NCI-H1417 (cell line): ENCODE data around the gene NPIPB8.
"Not testable (repeated sequence)": the region's sequence is repeated elsewhere in the genome, so short reads cannot be mapped to it uniquely, and the experiment has no call there.

Experiments used
- DNase-seq, 3 experiments: peaks; one replicate each; lab custom pipeline; 2025; lab: John Stamatoyannopoulos, UW

The NPIPB8 gene

DNA sequence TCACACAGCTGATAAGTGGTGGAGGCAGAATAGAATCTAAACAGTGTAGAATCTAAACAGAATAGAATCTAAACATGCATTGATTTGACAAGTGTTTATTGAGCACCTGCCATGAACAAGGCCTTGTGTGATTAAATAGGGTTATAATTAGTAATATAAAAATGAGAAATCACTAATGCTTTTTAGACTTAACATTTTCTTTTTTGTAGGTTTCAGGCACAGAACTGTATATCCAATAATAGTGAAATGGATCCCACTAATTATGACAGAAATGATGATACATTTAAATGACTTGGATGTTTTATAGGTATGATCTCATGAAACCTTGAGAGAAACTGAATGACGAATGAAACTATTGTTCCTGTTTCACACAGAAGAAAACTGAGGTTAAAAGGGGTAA, at the start of gene NPIPB8:
Gene NPIPB8, plus strand, starts transcription at position 301 of the 400 bp plus-strand sequence. CDS start 296 bp downstream, outside the sequence.
- DNase-seq: not testable (repeated sequence)

DNA sequence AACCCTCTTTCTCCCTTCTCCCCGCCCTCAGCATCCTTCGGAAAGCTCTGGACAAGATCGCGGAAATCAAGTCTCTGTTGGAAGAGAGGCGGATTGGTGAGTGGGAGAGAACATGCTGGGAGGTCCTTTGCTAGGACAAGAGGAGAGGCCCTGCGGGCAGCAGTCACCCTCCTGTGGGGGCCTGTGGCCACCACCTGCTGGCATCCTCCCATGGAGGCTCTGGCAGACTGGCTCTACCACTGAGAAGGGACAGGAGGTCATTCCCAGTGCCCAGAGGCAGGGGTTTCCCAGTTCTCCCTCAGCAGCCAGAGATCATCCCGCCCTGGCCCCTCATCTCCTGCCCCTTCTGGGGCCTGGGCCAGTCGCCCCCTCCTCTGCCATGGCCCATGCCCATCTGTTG, 48.8 kb upstream of the NPIPB8 start:
- DNase-seq: no peak

DNA sequence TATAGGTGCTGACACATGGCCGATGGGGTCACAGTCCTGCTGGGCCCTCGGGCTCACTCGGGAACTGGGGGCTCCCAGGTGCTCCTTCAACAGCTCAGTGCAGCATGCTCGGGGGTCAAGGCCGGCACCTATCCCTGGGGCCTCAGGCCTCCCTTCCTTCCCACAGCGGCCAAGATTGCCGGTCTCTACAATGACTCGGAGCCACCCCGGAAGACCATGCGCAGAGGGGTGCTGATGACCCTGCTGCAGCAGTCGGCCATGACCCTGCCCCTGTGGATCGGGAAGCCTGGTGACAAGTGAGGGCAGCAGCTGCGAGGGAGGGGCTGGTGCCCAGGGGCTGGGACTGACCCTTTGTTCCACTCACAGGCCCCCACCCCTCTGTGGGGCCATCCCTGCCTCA, 47.9 kb upstream of the NPIPB8 start:
- DNase-seq: no peak

DNA sequence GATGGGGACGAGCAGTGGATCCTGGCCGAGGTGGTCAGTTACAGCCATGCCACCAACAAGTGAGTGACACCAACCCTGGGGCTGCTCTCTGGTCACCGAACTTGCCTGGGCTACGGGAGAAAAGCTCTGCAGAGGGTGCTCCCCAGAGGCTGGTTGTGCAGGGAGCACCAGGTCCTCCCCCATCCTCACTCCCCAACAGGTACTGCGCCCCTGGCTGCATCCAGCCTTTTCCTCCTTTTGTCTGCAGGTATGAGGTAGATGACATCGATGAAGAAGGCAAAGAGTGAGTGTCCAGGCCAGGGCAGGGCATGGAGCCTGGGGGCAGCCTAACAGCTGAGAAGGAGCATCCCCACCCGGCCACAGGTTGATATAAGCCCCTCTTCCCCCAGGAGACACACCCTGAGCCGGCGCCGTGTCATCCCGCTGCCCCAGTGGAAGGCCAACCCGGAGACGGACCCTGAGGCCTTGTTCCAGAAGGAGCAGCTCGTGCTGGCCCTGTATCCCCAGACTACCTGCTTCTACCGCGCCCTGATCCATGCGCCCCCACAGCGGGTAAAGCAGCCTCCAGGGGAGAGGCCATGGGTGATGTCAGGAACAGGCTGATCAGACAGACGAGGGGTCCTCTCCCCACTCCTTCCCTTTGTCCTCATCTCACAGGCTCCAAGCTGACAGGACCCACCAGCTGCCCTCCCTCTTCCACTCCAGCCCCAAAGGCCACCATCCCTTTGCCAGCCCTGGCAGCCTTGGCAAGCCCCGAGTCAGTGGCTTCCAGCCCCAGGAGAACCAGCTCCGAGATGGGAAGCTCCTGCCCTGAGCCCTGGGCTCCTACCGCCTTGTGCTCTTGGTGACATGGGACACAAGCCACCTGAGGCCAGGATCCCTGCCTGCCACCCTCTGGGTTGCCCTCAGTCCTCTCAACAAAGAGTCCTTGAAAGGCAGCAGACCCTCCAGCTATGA, 47.2 kb upstream of the NPIPB8 start:
- no peak for DNase-seq

DNA sequence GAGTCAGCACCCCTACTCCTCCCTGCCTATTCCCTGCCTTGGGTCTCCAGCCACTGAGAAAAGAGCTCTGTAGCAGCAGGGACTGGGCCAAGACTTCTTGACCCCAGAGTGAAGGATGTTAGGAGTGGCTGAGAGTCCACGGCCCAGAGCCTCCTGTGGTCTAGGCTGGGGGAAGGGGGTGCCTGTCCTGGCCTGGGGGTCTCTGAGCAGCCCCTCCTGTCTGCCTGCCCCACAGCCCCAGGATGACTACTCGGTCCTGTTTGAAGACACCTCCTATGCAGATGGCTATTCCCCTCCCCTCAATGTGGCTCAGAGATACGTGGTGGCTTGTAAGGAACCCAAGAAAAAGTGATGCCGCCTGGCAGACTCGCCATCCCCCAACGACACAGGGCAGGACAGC, 46.5 kb upstream of the NPIPB8 start:
- no peak for DNase-seq

DNA sequence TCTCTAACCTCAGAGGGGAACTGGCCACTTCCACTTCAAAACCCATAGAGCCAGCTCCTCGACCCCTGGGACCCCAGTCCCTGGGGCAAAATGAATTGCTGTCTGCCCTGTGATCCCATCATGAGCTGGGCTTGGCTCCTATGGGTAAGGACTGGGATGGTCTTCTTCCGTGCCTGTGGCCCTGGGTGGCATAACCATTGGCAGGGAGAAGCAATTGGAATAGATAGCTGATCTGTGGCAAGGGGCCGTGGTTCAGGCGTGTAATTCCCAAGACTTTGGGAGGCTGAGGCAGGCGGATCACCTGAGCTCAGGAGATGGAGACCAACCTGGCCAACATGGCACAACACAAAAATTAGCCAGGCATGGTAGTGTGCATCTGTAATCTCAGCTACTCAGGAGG, 45.4 kb upstream of the NPIPB8 start:
- no peak for DNase-seq

DNA sequence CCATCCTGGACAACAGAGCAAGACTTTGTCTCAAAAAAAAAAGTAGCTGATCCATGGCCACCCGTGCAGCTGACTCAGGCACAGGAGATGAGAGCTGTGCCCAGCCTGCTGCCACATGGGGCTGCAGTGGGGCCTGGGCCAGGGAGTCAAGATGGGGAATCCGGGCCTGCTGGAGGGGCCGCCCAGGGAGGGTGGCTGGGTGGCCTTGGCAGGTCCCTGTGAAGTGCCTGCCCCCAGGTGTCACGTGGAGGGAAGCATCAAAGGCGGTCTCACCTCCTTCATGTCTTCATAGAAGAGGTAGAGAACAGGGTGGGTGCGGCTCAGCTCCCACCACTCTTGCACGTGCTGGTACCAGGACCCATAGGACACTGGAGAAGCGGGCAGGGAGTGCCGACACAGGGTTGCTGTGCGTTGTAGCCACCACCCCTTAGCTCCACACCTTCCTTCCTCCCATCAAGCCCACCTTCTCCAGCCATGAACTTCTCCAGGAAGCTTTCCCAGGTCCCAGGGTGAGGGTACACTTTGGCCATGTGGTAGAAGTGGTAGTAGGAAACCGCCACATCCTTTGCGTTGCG, 44.8 kb upstream of the NPIPB8 start:
- DNase-seq: no peak

DNA sequence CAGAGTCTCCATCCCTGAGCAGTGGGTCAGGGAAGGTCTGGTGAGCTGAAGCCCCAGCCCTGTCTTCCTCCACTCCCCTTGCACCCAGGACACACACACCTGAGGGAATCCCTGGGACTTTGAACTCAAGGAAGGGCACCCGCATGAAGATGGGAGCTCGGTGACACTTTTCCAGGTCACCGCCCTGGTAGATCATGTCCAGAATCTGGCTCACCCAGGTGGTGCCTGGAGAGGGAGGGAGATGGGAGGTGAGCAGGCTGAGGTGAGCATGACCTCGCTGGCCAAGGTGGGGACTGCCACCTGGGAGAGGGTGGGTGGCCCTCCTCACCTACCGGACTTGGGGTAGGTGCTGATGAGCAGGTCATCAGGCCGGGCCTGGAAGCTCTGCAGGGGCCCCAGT, 42.4 kb upstream of the NPIPB8 start:
- DNase-seq: not testable (repeated sequence)

DNA sequence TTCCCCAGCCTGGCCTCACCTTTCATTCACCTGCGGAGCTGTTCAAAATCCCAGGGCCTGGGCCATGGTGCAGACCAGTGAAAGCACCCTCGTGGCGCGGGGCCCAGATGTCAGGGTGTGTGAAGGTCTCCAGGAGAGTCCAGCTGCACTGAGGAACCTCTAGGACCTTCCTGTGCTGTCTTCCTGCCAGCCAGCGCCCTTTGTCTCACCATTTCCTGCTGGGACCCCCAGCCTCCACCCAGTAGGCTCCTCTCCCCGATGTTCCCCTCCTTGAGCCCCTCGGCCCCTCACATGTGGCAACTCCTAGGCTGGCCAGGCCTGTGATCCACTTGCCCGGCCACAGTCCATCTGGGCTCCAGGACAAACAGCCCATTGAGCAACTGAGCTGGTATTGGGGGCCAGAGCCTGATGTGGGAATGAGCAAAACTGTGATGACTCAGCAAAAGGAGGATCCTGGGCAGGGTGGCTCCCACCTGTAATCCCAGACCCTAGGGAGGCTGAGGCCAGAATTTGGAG, 41.7 kb upstream of the NPIPB8 start:
- DNase-seq: no peak

DNA sequence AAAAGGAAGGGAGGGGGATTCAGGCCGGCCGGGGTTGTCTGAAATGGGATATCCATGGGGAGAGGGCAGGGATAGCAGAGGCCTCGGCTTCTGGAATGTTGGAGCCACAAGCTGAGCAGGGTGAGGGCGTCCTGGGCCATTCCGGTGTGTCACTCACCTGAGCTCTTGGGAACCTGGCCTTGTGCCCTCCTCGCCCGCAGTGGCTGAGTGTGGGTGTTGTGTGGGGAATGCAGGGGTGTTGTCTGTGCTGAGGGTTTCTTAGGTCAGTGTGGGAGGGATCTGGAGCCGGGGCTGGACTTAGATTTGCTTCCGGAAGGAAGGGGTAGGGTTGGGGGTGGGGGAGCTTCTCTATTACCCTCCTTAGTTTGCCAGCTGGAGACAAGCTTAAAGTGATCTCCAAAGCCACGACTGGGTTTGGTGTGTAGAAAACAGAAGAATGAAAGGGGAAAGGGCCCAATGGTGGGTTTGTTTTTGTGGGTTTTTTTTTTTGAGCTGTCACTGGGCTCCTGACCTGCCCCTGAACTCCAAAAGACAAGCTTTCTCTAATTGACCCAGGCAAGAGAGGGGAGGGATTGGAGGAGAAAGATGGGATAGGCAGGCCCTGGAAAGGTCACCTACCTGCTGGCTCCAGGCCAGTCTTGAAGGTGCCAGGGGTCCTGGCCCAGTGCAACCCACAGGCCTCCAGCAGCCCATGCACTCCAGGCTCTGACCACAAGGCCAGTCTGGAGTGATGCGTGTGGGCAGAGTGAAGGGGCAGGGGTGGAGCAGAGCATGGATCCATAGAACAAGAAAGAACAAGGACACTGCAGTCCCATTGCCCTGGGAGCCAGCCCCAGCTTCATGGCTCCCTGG, 40.8 kb upstream of the NPIPB8 start, which contains the start of gene SULT1A2:
Gene SULT1A2, minus strand, starts transcription at position 211 of the 852 bp plus-strand sequence. CDS start 1,120 bp downstream, outside the sequence.
- no peak for DNase-seq

DNA sequence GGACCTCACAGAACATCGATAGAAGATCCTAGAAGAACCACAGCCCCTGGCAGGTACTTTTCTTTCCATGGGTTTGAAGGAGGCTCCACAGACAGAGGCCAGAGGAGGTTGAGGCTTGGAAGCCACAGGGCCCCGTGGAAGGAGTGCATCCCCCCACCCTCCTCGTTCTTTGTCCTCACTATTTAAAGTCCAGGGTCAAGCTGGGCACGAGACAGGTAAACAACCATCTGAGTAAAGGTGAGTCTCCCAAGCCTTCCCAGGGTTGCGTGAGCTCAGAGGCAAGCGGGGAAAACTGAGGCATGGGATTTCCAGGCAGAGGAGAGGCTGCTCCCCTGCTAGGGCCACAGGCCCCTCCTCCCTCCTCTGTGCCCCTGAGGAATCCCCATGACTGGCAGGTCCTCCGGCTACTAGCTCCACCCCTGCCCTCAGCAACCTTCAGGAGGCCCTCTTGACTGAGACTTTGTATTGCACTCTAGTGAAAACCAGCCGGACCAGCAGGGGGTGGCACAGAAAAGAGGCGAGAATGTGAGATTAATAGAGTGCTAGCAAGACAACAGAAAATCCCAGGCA, 40.1 kb upstream of the NPIPB8 start:
- peak in 2 of 3 experiments; percentile 0 to 40 for DNase-seq

DNA sequence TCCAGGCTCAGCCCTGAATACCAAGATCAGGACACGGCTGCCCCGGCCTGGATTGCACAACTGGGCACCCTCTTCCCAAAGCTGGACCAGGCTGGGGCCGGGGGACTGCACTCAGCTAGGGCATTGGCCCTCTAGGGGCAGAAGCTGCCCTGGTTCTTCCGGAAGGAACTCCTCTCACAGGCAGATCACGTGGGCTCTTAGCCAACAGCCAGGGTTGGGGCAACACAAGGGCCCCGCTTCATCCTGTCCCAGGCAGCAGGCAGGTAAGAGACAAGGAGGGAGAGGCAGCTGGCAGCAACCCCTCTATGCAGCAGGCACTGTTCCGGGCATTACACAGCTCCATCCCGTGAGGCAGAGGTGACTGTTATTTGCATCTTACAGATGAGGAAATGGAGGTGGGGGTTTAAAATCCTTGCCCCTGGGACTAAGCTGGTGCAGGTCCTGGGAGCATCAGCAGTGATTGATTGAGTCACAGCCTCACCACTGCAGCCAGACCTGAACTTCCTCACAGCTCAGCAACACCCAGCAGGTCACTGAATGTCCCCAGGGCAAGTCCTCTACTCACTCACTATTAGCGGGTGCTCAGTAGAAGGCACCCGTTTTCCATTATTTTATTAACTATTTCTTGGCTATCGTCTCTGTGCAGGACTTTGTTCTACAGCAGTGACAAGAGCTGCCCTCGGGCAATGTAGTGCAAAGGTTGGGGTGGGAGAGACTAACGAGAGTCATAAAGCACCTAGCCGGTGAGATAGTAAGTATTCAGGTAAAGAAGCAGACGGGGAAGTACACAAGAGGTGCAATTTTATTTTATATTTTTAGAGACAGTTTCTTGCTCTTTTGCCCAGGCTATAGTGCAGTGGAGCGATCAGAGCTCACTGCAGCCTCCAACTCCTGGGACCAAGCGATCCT, 38.2 kb upstream of the NPIPB8 start:
- not testable (repeated sequence) for DNase-seq

DNA sequence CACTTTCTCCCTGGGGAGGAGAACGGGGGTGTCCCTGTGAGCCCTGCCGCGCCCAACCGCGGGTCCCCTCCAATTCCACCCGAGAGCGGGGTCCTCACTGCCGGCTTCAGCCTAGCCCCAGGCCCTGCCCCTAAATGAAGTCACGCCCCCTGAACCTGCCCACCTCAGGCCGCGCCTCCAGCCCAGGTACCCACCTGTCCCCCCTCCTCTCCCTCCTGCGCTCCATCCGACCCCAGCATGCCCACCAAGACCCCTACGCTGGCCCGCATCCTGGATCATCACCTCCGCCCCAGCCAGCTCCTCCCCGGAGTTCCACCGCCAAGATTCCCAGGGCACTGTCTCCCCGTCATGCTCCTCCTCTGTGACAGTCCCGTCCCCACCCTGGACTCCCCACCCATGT, 36.9 kb upstream of the NPIPB8 start:
- not testable (repeated sequence) for DNase-seq

DNA sequence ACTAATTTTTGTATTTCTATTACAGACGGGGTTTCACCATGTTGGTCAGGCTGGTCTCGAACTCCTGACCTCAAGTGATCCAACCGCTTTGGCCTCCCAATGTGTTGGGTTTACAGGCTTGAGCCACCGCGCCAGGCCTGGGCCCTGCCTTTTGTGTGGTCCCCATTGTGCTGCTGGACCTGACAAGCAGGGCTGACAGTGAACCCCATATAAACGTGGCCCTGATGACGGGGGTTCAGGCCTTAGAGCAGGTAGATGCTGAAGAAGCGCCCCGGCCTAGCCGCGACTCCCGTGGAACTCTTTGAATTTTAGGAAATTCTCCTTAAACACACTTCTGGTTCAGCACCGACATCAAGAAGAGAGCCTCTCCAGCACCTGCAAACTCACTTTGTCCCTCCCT, 36.3 kb upstream of the NPIPB8 start:
- peak in 1 of 3 experiments; percentile 47 for DNase-seq

DNA sequence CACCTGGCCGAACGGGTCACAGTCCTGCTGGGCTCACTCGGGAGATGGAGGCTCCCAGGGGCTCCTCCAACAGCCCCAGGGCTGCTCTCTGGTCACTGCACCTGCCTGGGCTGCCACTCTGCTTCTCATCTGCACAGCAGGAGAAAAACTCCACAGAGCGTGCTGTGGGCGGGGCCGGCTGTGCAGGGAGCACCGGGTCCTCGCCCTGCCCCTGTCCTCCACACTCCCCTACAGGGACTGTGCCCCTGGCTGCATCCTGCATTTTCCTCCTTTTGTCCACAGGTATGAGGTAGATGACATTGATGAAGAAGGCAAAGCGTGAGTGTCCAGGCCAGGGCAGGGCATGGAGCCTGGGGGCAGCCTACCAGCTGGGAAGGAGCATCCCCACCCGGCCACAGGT, 35.8 kb upstream of the NPIPB8 start:
- DNase-seq: not testable (repeated sequence)

DNA sequence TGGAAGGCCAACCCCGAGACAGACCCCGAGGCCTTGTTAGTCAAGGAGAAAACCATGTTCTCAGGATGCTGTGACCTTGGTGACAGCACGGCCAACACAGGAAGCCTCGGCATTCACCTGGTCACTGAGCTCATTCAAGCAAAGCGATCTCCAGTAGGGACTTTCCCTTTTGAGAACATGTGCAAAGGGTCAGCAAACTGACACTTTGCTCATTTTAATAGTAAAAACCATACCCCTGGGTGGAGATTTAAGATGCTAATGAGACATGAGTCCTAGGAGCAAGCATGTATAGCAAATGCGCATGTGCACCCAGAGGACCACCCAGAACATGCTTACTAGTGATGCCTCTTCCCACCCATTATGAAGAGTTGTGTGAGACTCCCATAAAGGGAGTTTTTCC, 35.3 kb upstream of the NPIPB8 start:
- DNase-seq: peak in 2 of 3 experiments; percentile 17 to 46

DNA sequence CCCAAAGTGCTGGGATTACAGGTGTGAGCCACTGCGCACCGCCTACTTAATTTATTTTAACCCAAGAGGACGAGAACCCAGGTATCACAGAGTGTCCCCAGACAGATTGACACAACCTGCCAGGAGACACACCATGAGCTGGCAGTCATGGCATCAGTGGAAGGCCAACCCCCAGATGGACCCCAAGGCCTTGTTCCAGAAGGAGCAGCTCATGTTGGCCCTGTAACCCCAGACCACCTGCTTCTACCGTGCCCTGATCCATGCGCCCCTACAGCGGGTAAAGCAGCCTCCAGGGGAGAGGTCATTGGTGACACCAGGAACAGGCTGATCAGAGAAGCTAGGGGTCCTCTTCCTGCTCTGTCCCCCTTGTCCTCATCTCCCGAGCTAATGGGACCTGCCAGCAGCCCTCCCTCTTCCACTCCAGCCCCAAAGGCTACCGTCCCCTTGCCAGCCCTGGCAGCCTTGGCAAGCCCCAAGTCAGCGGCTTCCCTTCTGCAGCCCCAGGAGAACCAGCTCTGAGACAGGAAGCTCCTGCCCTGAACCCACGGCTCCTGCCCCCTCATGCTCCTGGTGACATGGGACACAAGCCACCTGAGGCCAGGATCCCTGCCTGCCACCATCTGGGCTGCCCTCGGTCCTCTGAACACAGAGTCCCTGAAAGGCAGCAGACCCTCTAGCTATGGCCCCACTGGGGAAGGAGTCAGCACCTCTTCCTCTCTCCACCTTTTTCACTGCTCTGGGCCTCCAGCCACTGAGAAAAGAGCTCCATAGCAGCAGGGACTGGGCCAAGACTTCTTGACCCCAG, 34.3 kb upstream of the NPIPB8 start:
- no peak for DNase-seq

DNA sequence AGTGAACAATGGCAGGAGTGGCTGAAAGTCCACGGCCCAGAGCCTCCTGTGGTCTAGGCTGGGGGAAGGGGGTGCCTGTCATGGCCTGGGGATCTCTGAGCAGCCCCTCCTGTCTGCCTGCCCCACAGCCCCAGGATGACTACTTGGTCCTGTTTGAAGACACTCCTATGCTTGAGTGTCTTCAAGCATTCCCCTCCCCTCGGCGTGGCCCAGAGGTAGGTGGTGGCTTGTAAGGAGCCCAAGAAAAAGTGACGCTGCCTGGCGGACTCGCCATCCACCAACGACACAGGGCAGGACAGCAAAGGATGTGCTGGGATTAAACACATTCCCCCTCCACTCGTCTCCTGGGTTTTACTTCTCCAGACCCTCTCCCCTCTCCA, 33.7 kb upstream of the NPIPB8 start:
- DNase-seq: no peak

DNA sequence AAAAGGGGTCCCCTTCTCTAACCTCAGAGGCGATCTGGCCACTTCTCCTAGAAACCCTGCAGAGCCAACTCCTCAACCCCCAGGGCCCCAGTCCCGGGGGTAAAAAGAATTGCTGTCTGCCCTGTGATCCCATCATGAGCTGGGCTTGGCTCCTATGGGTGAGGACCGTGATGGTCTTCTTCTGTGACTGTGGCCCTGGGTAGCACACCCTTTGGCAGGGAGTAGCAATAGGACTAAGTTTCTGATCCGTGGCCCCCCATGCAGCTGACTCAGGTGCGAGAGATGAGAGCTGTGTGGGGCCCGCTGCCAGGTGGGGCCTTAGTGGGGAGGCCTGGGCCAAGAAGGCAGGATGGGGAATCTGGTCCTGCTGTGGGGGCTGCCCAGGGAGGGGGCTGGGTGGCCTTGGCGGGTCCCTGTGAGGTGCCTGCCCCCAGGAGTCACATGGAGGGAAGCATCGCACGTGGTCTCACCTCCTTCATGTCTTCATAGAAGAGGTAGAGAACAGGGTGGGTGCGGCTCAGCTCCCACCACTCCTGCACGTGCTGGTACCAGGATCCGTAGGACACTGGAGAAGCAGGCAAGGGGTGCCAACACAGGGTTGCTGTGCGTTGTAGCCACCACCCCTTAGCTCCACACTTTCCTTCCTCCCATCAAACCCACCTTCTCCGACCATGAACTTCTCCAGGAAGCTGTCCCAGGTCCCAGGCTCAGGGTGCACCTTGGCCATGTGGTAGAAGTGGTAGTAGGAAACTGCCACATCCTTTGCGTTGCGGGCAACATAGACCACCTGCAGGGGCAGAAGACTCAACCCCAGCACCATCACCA, 31.4 kb upstream of the NPIPB8 start:
- no peak for DNase-seq
